Uterus (tissue), 2 donors: ENCODE data around the gene KLF7.

Experiments
- POLR2A ChIP-seq, 2 donors: fragments of 450-650 bp; IDR thresholded peaks; one replicate each; pipeline ENCODE4 v1.6.1; 2016; ENCODE audit warnings: antibody characterized with exemption in 2 of 2, mild to moderate bottlenecking in 1 of 2, moderate library complexity in 1 of 2
- TF ChIP-seq, protein P1 (sequence below), 4 experiments: fragments of 200-600 bp in 2 of 4; fragments of 450-650 bp in 2 of 4; sonication (generic) in 2 of 4; IDR thresholded peaks; one replicate each; pipeline ENCODE4 v1.5.1; 2016 to 2019; ENCODE audit warnings: antibody characterized with exemption in 4 of 4, mild to moderate bottlenecking in 2 of 4, moderate library complexity in 1 of 4

GRCh38 chr2:207051385-207051965 lies 114.3 kb downstream of the KLF7 start:
- TF ChIP-seq POLR2A (IDR thresholded peaks at IDR 0.05) = no peak
- TF ChIP-seq, protein P1, sequence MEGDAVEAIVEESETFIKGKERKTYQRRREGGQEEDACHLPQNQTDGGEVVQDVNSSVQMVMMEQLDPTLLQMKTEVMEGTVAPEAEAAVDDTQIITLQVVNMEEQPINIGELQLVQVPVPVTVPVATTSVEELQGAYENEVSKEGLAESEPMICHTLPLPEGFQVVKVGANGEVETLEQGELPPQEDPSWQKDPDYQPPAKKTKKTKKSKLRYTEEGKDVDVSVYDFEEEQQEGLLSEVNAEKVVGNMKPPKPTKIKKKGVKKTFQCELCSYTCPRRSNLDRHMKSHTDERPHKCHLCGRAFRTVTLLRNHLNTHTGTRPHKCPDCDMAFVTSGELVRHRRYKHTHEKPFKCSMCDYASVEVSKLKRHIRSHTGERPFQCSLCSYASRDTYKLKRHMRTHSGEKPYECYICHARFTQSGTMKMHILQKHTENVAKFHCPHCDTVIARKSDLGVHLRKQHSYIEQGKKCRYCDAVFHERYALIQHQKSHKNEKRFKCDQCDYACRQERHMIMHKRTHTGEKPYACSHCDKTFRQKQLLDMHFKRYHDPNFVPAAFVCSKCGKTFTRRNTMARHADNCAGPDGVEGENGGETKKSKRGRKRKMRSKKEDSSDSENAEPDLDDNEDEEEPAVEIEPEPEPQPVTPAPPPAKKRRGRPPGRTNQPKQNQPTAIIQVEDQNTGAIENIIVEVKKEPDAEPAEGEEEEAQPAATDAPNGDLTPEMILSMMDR (IDR thresholded peaks at IDR 0.05) = no peak
